ENCODE data around the gene WNT7A.

GRCh38 chr3:13836658-13837587 is 42.9 kb downstream of the WNT7A start:
- TF ChIP-seq CTCF (IDR thresholded peaks at IDR 0.05; ENCODE audit: low read length): no peak
- no peak for TF ChIP-seq EZH2 (optimal IDR thresholded peaks at IDR 0.05; ENCODE audit: low read depth, low read length)
- no peak for TF ChIP-seq EZH2phosphoT487 (IDR thresholded peaks at IDR 0.05; ENCODE audit: low read length)
